NB4 (cell line): Measurements from ENCODE around the gene CLASP2.

Source experiments
- DNase-seq: peaks from one replicate; pipeline ENCODE4 v3.0.0; 2010; ENCODE audit warnings: low read depth
- H3K4me3 ChIP-seq: one replicate; pipeline ENCODE4 v1.5.1; 2011; ENCODE audit warnings: mild to moderate bottlenecking, low read depth, low read length, moderate library complexity
- MAX ChIP-seq: IDR thresholded peaks from 2 replicates; pipeline ENCODE4 v1.6.1; 2011; ENCODE audit warnings: low read depth, low read length
- MYC ChIP-seq: IDR thresholded peaks from 2 replicates; pipeline ENCODE4 v1.6.1; 2011; ENCODE audit warnings: low read depth, low read length
- POLR2A ChIP-seq: IDR thresholded peaks from 2 replicates; pipeline ENCODE4 v1.6.1; 2011; ENCODE audit warnings: mild to moderate bottlenecking; ENCODE audit not compliant: insufficient read length; ENCODE audit errors: extremely low read depth
- TF ChIP-seq, protein P1 (sequence below): IDR thresholded peaks from one replicate; pipeline ENCODE4 v1.5.1; 2012; ENCODE audit warnings: low read depth, low read length

The CLASP2 gene

DNA sequence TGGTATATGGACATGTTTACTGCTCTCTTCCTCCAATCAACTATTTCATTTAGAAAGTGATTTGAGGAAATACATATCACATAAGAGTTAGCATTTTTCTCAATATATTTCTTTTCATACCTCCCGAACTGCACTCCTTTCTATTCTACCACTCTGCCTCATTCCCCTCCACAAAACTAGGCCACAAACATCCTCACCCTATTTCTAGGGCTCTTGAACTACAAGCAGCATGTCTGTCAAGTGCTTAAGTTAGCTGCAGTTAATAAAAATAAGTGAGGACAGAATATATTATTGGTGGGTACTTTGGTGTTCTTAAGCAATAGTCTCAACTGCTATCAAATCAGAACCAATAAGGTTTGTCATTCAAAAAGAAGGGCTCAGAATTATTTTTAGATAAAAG is 125.1 kb downstream of the CLASP2 start:
- no peak for DNase-seq
- TF ChIP-seq MAX (no peak), POLR2A (no peak), MYC (no peak)
- TF ChIP-seq, protein P1, sequence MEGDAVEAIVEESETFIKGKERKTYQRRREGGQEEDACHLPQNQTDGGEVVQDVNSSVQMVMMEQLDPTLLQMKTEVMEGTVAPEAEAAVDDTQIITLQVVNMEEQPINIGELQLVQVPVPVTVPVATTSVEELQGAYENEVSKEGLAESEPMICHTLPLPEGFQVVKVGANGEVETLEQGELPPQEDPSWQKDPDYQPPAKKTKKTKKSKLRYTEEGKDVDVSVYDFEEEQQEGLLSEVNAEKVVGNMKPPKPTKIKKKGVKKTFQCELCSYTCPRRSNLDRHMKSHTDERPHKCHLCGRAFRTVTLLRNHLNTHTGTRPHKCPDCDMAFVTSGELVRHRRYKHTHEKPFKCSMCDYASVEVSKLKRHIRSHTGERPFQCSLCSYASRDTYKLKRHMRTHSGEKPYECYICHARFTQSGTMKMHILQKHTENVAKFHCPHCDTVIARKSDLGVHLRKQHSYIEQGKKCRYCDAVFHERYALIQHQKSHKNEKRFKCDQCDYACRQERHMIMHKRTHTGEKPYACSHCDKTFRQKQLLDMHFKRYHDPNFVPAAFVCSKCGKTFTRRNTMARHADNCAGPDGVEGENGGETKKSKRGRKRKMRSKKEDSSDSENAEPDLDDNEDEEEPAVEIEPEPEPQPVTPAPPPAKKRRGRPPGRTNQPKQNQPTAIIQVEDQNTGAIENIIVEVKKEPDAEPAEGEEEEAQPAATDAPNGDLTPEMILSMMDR = no peak
- no peak overlapping the region for H3K4me3 ChIP-seq

DNA sequence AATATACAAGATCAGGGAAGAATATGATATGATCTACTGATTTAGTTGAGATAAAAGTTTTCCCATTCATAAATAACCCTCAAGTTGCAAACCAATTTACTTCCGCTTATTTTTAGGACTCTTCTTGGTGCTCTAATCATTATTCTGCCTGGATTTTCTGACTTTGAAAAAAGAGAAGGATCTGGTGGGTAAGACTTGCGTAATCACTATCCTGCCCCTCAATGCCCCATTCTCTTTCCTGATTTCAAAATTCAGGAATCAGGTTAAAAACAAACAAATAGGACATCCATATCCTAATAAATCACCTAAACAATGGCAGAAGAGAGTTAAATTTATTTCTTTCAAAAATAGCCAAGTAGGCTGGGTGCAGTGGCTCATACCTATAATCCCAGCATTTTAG is 127.5 kb downstream of the CLASP2 start:
- TF ChIP-seq MAX = no peak
- no peak for TF ChIP-seq POLR2A
- TF ChIP-seq, protein P1 = no peak
- TF ChIP-seq MYC = no peak
- no peak overlapping the region for H3K4me3 ChIP-seq
- DNase-seq = no peak

DNA sequence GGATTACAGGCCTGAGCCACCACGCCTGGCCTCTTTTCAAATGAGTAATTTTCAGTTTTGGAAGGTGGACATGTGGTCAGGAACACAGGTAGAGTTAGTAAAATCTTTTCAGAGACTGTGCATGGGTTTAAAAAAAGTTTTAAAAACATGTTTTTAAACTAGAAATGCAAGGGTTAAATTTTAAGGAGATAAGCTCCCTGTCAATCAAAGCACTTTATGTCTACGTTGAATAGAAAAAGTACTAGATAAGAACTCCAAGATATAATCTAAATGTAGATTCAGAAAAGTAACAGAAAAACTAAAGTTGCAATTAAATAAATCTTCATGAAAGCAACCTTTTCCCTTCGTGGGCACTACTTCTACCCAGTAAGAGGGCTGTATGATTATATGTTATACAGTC is 131.7 kb downstream of the CLASP2 start:
- DNase-seq = no peak
- TF ChIP-seq POLR2A (no peak), MYC (no peak), MAX (no peak)
- TF ChIP-seq, protein P1 = no peak
- no peak overlapping the region for H3K4me3 ChIP-seq

- DNase-seq = no peak
- H3K4me3 ChIP-seq = no peak overlapping the region
- TF ChIP-seq MYC = no peak
- TF ChIP-seq, protein P1 = no peak
- no peak for TF ChIP-seq POLR2A
- no peak for TF ChIP-seq MAX
Measured at GRCh38 chr3:33582234-33582633, 135.8 kb downstream of the CLASP2 start.

DNA sequence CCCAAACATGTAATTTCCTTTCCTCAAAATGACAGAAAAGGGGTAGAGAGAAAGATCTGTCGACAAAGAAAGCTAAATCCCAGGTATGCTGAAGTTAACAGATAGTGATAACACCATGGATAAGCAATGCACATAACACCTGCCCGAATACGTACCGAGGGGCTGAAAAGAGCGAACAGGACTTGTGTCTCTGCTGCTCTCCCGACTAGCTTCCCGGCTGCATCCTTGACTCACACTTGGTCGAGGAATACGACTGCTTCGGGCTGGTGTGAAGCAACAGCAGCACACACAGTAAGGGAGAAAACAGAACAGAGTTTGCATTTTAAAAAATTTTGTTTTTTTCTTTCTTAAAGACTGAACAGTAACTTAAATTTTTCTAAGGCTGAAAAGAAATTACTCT is 136.4 kb downstream of the CLASP2 start:
- TF ChIP-seq POLR2A (no peak), MAX (no peak), MYC (no peak)
- TF ChIP-seq, protein P1 = no peak
- H3K4me3 ChIP-seq = no peak overlapping the region
- DNase-seq = no peak

- no peak overlapping the region for H3K4me3 ChIP-seq
- no peak for DNase-seq
- no peak for TF ChIP-seq MYC
- TF ChIP-seq MAX = no peak
- TF ChIP-seq, protein P1 = no peak
- no peak for TF ChIP-seq POLR2A
Measured at GRCh38 chr3:33579840-33580239, 138.2 kb downstream of the CLASP2 start.
